Epithelial cell of esophagus (primary cell): ENCODE measurements around the gene NDUFAF8.

Source experiments
- DNase-seq: peaks from one replicate; pipeline ENCODE4 v3.0.0; 2010; ENCODE audit warnings: low read depth
- H3K4me3 ChIP-seq: 2 replicates; pipeline ENCODE4 v1.5.1; 2011; ENCODE audit warnings: mild to moderate bottlenecking, low read length, control low read depth
- TF ChIP-seq, protein P1 (sequence below): IDR thresholded peaks from 2 replicates; pipeline ENCODE4 v1.5.1; 2011; ENCODE audit warnings: low read depth, mild to moderate bottlenecking, low read length, control low read depth, inconsistent platforms; ENCODE audit not compliant: insufficient read depth; ENCODE audit errors: missing control alignments

Gene NDUFAF8

DNA sequence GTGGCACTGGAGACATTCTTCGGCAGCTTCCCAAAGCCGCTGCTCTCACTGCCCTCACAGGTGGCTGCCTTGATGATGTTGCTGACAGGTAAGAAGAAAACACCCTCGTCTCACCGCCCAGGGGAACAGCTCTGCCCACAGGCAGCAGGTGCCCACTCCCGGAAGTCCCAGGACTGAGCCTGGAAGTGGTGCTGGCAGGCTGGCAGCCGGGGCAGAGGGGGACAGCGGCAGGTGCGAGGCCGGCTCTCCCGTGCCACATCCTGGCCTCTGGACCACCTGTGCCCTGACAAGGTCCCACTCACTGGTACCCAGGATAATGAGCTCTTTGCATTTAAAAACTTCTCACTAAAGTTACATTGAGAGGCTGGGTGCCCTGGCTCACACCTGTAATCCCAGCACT lies 36.8 kb upstream of the NDUFAF8 start:
- H3K4me3 ChIP-seq, result no peak overlapping the region
- TF ChIP-seq, protein P1, sequence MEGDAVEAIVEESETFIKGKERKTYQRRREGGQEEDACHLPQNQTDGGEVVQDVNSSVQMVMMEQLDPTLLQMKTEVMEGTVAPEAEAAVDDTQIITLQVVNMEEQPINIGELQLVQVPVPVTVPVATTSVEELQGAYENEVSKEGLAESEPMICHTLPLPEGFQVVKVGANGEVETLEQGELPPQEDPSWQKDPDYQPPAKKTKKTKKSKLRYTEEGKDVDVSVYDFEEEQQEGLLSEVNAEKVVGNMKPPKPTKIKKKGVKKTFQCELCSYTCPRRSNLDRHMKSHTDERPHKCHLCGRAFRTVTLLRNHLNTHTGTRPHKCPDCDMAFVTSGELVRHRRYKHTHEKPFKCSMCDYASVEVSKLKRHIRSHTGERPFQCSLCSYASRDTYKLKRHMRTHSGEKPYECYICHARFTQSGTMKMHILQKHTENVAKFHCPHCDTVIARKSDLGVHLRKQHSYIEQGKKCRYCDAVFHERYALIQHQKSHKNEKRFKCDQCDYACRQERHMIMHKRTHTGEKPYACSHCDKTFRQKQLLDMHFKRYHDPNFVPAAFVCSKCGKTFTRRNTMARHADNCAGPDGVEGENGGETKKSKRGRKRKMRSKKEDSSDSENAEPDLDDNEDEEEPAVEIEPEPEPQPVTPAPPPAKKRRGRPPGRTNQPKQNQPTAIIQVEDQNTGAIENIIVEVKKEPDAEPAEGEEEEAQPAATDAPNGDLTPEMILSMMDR, result no peak
- no peak for DNase-seq

DNA sequence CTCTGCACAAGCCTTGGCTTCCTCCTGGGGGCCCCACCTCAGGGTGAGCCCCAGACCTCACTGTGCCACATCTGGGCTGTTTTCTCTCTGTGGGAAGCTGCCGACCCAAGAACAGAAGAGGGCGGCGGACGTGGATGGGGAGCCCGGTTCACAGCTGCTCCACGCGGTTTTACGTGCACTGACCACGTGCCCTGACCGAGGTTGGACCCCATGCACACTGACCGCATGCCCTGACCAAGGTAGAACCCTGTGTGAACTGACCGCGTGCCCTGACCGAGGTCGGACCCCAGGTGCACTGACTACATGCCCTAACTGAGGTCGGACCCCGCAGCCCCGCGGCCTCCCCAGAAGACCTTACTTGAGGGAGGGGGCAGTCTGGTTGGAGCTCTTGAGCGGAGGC lies 36.0 kb upstream of the NDUFAF8 start:
- TF ChIP-seq, protein P1, result no peak
- no peak overlapping the region for H3K4me3 ChIP-seq
- no peak for DNase-seq

DNA sequence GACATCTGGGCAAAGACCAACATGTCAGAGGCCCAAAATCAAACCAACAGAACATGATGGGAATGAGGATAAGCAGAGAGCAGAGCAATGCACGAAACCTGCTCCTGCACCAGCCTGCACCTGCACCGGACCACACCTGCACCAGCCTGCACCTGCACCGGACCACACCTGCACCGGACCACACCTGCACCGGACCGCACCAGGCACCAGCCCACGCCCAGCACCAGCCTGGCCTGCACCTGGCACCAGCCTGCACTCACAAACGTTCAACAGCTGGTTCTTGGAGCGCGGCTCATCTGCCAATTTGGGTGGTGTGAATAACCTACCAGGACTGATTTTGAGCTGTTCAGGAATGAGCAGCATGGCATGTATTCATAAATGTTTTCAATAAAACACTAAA lies 34.5 kb upstream of the NDUFAF8 start:
- DNase-seq, result no peak
- TF ChIP-seq, protein P1, result no peak
- H3K4me3 ChIP-seq, result no peak overlapping the region

DNA sequence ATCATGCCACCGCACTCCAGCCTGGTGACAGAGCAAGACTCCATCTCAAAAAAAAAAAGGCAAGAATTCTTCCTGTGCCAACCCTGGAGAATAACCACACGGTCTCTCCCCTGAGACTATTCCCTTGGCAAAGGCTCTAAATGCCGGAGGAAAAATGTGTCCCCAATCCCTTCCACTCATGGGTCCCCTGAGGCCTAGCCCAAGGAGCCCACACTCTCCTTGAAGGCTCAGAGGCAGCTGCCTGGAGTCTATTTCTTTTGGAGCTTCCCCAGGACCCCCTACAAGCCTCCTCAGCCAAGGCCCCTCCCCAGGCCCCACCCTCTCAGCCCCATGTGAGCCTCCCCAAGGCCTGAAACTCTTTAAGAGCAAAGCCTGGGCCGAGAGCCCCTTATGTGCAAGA lies 33.0 kb upstream of the NDUFAF8 start:
- DNase-seq, result no peak
- TF ChIP-seq, protein P1, result no peak
- no peak overlapping the region for H3K4me3 ChIP-seq

DNA sequence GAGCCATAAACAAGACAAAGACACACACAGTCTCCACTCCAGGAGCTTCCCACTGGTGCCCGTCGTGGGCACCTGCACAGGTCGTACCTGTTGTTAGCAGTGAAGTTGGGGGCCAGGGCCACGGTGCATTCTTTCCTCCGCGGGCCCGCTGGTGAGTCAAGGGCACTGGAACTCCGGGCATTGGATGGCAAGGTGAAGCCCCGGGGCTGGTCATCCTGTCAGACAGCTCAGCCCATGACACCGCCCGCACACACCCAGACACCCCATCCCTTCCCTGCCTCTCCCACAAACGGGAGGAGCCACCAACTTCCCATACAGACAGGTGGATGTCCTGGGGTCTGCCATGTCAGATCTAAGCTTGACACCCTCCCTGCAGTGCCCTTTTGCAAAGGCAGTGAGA lies 32.5 kb upstream of the NDUFAF8 start:
- TF ChIP-seq, protein P1, result no peak
- no peak for DNase-seq
- H3K4me3 ChIP-seq, result no peak overlapping the region

DNA sequence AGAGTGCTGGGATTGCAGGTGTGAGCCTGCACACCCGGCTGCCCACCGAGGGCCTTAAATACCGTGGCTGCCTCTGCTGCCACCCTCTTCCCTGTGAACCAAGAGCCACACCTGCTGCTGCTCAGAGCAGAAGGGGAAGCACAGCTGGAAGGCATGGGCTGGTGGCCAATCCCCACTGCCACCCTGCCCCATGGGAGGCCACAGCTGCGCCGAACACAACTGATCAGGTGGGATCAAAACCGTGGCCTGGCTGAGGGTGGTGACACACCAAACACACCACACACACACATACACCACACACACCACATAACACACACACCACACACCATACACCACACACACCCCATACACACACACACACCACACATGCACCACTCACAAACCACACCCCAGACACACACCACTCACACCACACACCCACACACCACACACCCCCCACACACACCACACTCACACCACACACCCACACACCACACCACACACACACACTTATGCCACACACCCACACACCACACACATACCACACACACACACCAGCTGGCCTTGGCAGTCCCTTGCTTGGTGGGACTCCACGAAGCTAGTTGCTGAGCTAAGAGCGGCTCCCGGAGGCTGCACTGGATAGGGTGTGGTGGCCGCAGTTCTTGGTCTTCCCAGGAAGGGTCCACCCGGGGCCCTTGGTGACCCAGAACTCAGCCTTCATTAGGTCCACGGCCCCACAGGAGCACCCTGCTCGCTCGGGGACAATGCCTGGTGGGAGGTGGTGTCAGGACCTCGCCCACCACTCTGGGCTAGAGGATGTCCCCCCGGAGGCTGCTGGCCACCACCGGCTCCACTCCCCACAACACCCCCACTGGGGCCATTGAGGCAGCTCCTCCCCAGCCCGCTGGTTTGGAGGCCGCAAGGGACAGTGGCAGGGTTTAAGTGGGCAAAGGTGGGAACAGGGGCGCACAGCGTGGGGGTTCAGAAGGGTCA lies 31.2 kb upstream of the NDUFAF8 start:
- no peak overlapping the region for H3K4me3 ChIP-seq
- DNase-seq, result no peak
- TF ChIP-seq, protein P1, result no peak

DNA sequence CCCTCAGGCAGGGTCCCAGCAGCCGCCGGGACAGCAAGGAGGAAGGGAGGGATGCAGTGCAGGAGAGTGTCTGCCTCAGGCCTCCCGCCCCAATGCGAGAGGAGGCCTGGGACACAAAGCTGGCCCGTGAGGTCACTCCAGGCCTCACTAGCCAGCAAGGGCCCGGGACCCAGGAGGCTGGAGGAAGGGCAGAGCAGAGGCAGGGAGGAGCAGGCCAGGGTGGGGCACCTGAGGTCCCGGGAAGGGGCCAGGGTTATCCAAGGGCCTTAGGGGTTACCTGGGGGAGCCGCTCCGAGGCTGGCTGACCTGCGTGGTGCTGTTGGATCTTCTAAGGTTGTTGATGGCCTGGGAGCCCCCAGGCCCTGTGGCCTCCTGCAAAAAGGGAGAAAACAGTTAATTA lies 30.5 kb upstream of the NDUFAF8 start:
- DNase-seq, result no peak
- TF ChIP-seq, protein P1, result no peak
- no peak overlapping the region for H3K4me3 ChIP-seq
